ENCODE measurements around the gene TAGLN3.
A peak's percentile ranks its signal among the peaks of the same experiment; 100 is the strongest.

TAGLN3 gene

GRCh38 chr3:111998636-111999483 is at the start of gene TAGLN3:
Gene TAGLN3, plus strand, starts transcription at chr3:111998922. Its CDS starts 501 bp downstream, at chr3:111999423.
- no peak for DNase-seq (ENCODE audit: low read depth in 2 of 2)

GRCh38 chr3:111949712-111950111 is 49.0 kb upstream of the TAGLN3 start:
- no peak for DNase-seq (ENCODE audit: low read depth in 2 of 2)

GRCh38 chr3:111951032-111951431 is 47.7 kb upstream of the TAGLN3 start:
- DNase-seq (ENCODE audit: low read depth in 2 of 2): no peak

DNA sequence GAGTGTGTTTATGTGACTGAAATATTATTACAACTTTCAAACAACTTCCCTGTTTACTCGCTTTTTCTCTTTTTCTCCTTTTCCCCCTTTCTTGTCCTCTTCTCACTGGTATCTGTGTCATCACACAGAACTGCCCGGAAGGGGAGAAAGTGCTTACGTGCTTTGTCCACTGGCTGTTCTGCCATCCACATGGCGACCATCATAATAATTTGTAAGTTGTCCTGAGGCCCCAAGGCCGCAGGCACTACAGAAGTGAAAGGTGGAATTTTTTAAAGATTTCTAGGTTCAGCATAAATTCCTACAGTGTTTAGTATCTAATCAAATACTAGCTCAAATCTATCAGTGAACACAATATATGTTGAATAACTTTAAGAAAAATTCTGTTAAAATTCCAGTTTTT is 46.6 kb upstream of the TAGLN3 start:
- DNase-seq (ENCODE audit: low read depth in 2 of 2): no peak

- no peak for DNase-seq (ENCODE audit: low read depth in 2 of 2)
These were observed 45.8 kb upstream of the TAGLN3 start for GRCh38 chr3:111952866-111953450.

GRCh38 chr3:111954228-111954990 is 44.3 kb upstream of the TAGLN3 start:
- DNase-seq (ENCODE audit: low read depth in 2 of 2): peak; percentile 71 to 72

DNA sequence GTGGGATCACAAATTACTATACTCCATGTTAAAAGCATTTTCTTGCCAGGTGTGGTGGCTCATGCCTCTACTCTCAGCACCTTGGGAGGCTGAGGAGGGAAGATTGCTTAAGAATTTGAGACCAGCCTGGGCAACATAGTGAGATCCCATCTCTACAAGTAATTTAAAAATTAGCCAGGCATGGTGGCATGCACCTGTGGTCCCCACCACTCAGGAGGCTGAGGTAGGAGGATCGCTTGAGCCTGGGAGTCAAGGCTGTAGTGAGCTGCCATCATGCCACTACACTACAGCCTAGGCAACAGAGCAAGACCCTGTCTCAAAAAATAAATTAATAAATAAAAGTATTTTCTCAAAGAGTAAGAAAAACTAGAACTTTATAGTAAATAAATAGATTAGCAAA is 42.8 kb upstream of the TAGLN3 start:
- DNase-seq (ENCODE audit: low read depth in 2 of 2): no peak

- DNase-seq (ENCODE audit: low read depth in 2 of 2): no peak
These were observed 42.3 kb upstream of the TAGLN3 start for GRCh38 chr3:111956449-111956848.

GRCh38 chr3:111956995-111957734 is 41.6 kb upstream of the TAGLN3 start:
- DNase-seq (ENCODE audit: low read depth in 2 of 2): no peak

- peak; percentile 42 to 47 for DNase-seq (ENCODE audit: low read depth in 2 of 2)
These were observed 37.1 kb upstream of the TAGLN3 start for GRCh38 chr3:111961461-111962164.

- no peak for DNase-seq (ENCODE audit: low read depth in 2 of 2)
These were observed 35.3 kb upstream of the TAGLN3 start for GRCh38 chr3:111963424-111963823.

GRCh38 chr3:111965484-111965883 is 33.2 kb upstream of the TAGLN3 start:
- no peak for DNase-seq (ENCODE audit: low read depth in 2 of 2)

DNA sequence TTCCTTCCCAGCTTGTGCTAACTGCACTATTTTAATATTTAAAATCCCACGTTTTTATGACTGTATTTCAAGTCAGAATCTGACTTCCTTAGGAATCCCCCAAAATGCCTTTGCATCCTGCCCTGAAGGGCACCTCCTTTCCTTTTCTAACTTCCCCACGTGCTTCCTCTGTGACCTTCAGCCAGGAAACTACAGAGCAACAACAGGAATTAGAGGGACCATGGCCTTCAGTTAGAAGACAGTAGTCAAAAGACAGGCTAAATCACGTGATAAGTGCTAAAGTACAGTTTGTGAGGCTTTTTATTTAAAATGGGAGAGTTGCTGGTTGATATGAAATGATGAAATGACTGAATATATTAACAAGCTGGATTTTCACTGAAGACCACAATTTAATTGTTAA is 31.7 kb upstream of the TAGLN3 start:
- DNase-seq (ENCODE audit: low read depth in 2 of 2): no peak

GRCh38 chr3:111967651-111968274 is 31.0 kb upstream of the TAGLN3 start:
- DNase-seq (ENCODE audit: low read depth in 2 of 2): peak; percentile 39 to 44

DNA sequence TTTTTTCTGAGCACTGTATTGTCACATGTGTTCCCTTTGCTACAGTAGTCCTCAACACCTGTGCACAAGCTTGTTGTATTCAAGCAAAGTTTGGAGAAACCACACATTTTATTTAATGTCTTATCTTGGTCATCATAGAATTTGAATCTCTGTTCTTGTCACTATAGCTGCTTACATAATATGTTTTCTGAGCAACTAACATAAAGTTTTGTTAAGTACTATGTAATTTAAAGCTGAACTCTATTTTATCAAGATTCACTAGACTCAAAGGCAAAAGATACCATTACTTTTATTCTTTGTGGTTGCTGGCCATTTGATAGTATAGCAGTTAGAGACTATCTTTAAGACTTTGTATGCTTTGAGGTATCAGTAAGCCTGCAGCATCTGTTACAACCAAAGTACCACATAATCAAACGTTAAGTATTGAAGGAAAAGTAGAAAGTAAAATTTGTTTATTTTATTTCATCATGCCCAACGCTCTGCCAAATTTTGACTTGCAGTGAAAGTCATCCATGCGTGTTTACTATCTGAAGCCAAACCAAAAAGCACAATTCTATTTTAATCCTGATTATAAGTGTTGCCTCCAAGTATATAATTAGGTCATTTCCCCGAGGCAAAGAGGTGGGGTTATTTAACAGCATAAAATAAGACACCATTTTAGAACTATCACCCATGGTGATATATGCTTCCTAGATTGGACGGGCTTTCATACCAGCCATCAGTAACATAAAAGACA is 30.2 kb upstream of the TAGLN3 start:
- DNase-seq (ENCODE audit: low read depth in 2 of 2): no peak

- DNase-seq (ENCODE audit: low read depth in 2 of 2): no peak
These were observed 28.3 kb upstream of the TAGLN3 start for GRCh38 chr3:111970376-111970775.

- no peak for DNase-seq (ENCODE audit: low read depth in 2 of 2)
These were observed 27.1 kb upstream of the TAGLN3 start for GRCh38 chr3:111971533-111972130.

DNA sequence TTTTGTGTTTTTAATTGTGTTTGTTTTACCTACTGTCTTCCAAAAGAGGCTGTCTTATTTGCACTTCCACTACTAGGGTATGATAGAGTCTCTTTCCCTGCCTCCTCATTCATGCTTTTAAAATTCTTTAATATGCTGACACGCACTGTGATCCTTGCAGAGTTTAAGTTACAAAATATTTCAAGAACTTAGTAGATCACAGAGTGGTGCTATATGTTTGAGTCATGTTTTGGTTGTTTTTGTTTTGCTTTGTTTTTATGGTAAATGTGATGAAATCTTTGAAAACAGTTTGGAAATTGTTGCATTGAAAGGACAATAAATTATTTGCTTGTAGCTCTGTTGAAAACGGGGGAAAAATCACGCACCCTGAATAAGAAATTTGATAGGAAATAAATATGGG is 25.8 kb upstream of the TAGLN3 start:
- no peak for DNase-seq (ENCODE audit: low read depth in 2 of 2)

DNA sequence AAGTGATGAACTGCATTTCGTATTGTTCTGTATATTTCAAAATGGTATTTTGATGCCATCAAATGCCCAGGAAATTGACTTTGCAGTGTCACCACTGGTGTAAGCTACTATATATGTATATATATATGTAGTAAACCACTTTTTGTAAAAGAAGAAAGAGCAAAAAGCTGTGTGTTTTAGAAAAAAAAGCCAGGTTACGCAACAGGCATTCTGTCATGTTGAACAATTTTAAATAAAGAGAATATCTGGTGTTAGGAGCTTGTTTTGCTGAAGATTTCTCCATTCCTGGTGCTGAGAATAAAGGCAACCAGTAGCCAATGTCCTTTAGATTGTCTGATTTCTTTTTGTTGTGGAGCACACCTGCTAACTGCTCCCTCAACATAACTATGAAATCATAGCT is 23.6 kb upstream of the TAGLN3 start:
- no peak for DNase-seq (ENCODE audit: low read depth in 2 of 2)

DNA sequence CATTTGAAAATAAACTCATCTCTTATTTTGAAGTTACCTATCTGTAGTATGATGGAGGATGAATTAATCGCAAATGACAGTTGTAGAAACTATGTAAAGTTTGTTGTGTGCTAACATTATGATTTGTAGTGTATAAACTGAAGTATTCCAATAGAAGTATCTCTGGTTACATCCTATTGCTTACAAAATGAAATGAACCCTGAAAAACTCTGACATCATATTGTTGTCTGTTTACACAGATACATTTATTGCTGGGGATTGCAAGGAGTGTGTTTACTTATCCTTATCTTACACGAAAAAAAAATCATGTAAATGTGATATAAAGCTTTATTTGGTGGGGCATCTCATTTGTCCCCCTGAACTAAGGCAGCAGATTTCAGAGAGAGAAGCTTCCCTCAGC is 22.5 kb upstream of the TAGLN3 start:
- DNase-seq (ENCODE audit: low read depth in 2 of 2): no peak
